WTC11 (cell line): ENCODE data around the gene CENPF. TPM values are rescaled to one million over a fixed set of nuclear protein-coding genes. Genes with fewer than 3 reads are reported as not detected.
"Not testable (repeated sequence)": the region's sequence is repeated elsewhere in the genome, so short reads cannot be mapped to it uniquely, and the experiment has no call there.

ENCODE experiments used
- ATAC-seq: fragments of 200-7000 bp; cut with Tn5 transposase; 2 replicates; pipeline ENCODE4 v1.10.0; 2021; ENCODE audit warnings: mild to moderate bottlenecking, moderate library complexity
- CTCF ChIA-PET: fragments of 300-600 bp; sonication (Branson Sonifier 250); formaldehyde crosslinking; loops from one replicate; lab custom pipeline; 2021; ENCODE audit warnings: antibody characterized with exemption; lab: Charles Lee
- POLR2A ChIA-PET: fragments of 350-600 bp; sonication (Branson Sonifier 250); formaldehyde crosslinking; loops from one replicate; lab custom pipeline; 2021; ENCODE audit warnings: antibody characterized with exemption; lab: Charles Lee
- DNase-seq: peaks from one replicate; pipeline ENCODE4 v3.0.0; 2021; ENCODE audit warnings: low spot score
- H3K27ac Mint-ChIP-seq: 2 replicates; pipeline ENCODE4 v1.8.0; 2021; ENCODE audit warnings: mixed read lengths
- H3K27me3 Mint-ChIP-seq: 2 replicates; pipeline ENCODE4 v1.8.0; 2021; ENCODE audit warnings: low read depth, mild to moderate bottlenecking, moderate library complexity, mixed read lengths
- H3K36me3 Mint-ChIP-seq: 2 replicates; pipeline ENCODE4 v1.8.0; 2021; ENCODE audit warnings: mixed read lengths
- H3K4me1 Mint-ChIP-seq: 2 replicates; pipeline ENCODE4 v1.8.0; 2022; ENCODE audit warnings: mixed read lengths
- H3K4me3 Mint-ChIP-seq: 2 replicates; pipeline ENCODE4 v1.8.0; 2021; ENCODE audit warnings: mild to moderate bottlenecking, moderate library complexity, mixed read lengths
- H3K9me3 Mint-ChIP-seq: 2 replicates; pipeline ENCODE4 v1.8.0; 2021; ENCODE audit warnings: mixed read lengths
- ATF6 ChIP-seq: sonication (generic); formaldehyde crosslinking; IDR thresholded peaks from 2 replicates; pipeline ENCODE4 v1.8.1; 2023; ENCODE audit warnings: mild to moderate bottlenecking, missing genetic modification reagents
- E2F4 ChIP-seq: sonication (generic); formaldehyde crosslinking; IDR thresholded peaks from 2 replicates; pipeline ENCODE4 v1.8.1; 2022; ENCODE audit warnings: low read depth, mild to moderate bottlenecking, moderate library complexity, missing genetic modification reagents, borderline replicate concordance
- FOXJ3 ChIP-seq: sonication (generic); formaldehyde crosslinking; IDR thresholded peaks from 2 replicates; pipeline ENCODE4 v1.9.0; 2021; ENCODE audit warnings: missing genetic modification reagents, mild to moderate bottlenecking, borderline replicate concordance
- FOXK1 ChIP-seq: sonication (generic); formaldehyde crosslinking; IDR thresholded peaks from 2 replicates; pipeline ENCODE4 v1.8.0; 2022; ENCODE audit warnings: mild to moderate bottlenecking, moderate library complexity, missing genetic modification reagents
- IRF2 ChIP-seq: sonication (generic); formaldehyde crosslinking; IDR thresholded peaks from 2 replicates; pipeline ENCODE4 v1.8.0; 2022; ENCODE audit warnings: low read depth, missing genetic modification reagents, borderline replicate concordance
- JAZF1 ChIP-seq: fragments of 250-450 bp; sonication (Bioruptor Pico); IDR thresholded peaks from 2 replicates; pipeline ENCODE4 v1.9.0; 2021; ENCODE audit warnings: moderate library complexity, mild to moderate bottlenecking, inconsistent platforms
- JUN ChIP-seq: sonication (generic); formaldehyde crosslinking; IDR thresholded peaks from 2 replicates; pipeline ENCODE4 v1.8.0; 2023; ENCODE audit warnings: mild to moderate bottlenecking, missing genetic modification reagents
- MXD4 ChIP-seq: fragments of 250-450 bp; sonication (Bioruptor Pico); IDR thresholded peaks from 2 replicates; pipeline ENCODE4 v1.8.0; 2021; ENCODE audit warnings: mild to moderate bottlenecking, moderate library complexity, borderline replicate concordance
- MYBL2 ChIP-seq: sonication (generic); formaldehyde crosslinking; IDR thresholded peaks from 2 replicates; pipeline ENCODE4 v1.8.1; 2023; ENCODE audit warnings: mild to moderate bottlenecking, moderate library complexity, missing genetic modification reagents
- NFE2L1 ChIP-seq: sonication (generic); formaldehyde crosslinking; IDR thresholded peaks from 2 replicates; pipeline ENCODE4 v1.8.1; 2023; ENCODE audit warnings: missing genetic modification reagents
- NR1H2 ChIP-seq: sonication (generic); formaldehyde crosslinking; IDR thresholded peaks from 2 replicates; pipeline ENCODE4 v1.9.0; 2021; ENCODE audit warnings: mild to moderate bottlenecking, moderate library complexity, missing genetic modification reagents
- NR2C2 ChIP-seq: sonication (generic); formaldehyde crosslinking; IDR thresholded peaks from 2 replicates; pipeline ENCODE4 v1.8.0; 2022; ENCODE audit warnings: mild to moderate bottlenecking, missing genetic modification reagents
- PRDM15 ChIP-seq: sonication (generic); formaldehyde crosslinking; IDR thresholded peaks from 2 replicates; pipeline ENCODE4 v1.8.0; 2022; ENCODE audit warnings: missing genetic modification reagents
- SMAD3 ChIP-seq: sonication (generic); formaldehyde crosslinking; IDR thresholded peaks from 2 replicates; pipeline ENCODE4 v1.8.0; 2022; ENCODE audit warnings: missing genetic modification reagents, mild to moderate bottlenecking, borderline replicate concordance
- SMAD4 ChIP-seq: sonication (generic); formaldehyde crosslinking; IDR thresholded peaks from 2 replicates; pipeline ENCODE4 v1.8.0; 2022; ENCODE audit warnings: mild to moderate bottlenecking, missing genetic modification reagents
- SP1 ChIP-seq: sonication (generic); formaldehyde crosslinking; conservative IDR thresholded peaks from 2 replicates; pipeline ENCODE4 v1.8.1; 2022; ENCODE audit warnings: missing genetic modification reagents
- TCF7 ChIP-seq: sonication (generic); formaldehyde crosslinking; IDR thresholded peaks from 2 replicates; pipeline ENCODE4 v1.8.0; 2022; ENCODE audit warnings: mild to moderate bottlenecking, low read depth, missing genetic modification reagents, moderate library complexity
- TP53 ChIP-seq: sonication (generic); formaldehyde crosslinking; IDR thresholded peaks from 2 replicates; pipeline ENCODE4 v1.8.1; 2023; ENCODE audit warnings: mild to moderate bottlenecking, missing genetic modification reagents
- ZNF138 ChIP-seq: sonication (generic); formaldehyde crosslinking; conservative IDR thresholded peaks from 2 replicates; pipeline ENCODE4 v1.8.1; 2022; ENCODE audit warnings: mild to moderate bottlenecking, moderate library complexity, missing genetic modification reagents
- total RNA-seq: library from RNA; stranded (reverse); gene quantifications from 3 replicates; pipeline ENCODE4 v1.2.3, GENCODE V29; 2021
- TF ChIP-seq, protein P1 (sequence below): sonication (generic); formaldehyde crosslinking; IDR thresholded peaks from 2 replicates; pipeline ENCODE4 v1.8.0; 2022; ENCODE audit warnings: mild to moderate bottlenecking, missing genetic modification reagents
- TF ChIP-seq, protein P2 (sequence below): sonication (generic); formaldehyde crosslinking; IDR thresholded peaks from 2 replicates; pipeline ENCODE4 v1.8.1; 2023; ENCODE audit warnings: mild to moderate bottlenecking, missing genetic modification reagents

CENPF gene
- total RNA-seq, 1 experiment from 2014 or later, result 166 TPM

DNA sequence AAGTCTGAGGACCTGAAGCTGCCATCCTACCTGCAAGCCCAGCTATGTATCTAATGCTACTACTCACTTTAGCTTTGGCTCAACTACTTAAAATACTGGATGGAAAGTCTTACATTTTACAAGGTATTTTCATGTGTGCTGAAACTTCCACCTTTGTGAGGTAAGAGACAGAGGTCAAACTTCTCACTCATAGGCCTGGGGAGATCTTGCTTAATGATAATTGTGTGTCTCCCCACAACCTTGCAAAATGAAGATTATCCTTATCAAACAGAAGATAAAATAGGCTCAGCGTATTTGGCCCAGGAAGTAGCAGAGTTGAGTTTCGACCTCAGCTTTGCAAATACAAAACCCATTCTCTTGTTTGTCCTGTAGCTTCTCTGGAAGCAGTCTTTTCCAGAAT is 63.7 kb downstream of the CENPF start:
- POLR2A ChIA-PET, result no interaction called here
- TF ChIP-seq NR1H2 (CRISPR knock-in tag) (no peak), JUN (CRISPR knock-in tag) (no peak), FOXK1 (CRISPR knock-in tag) (no peak), E2F4 (no peak), MXD4 (CRISPR knock-in tag) (no peak)
- TF ChIP-seq, protein P1, sequence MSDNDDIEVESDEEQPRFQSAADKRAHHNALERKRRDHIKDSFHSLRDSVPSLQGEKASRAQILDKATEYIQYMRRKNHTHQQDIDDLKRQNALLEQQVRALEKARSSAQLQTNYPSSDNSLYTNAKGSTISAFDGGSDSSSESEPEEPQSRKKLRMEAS (CRISPR knock-in tag), result no peak
- TF ChIP-seq, all 79 proteins: peak for 0
- Mint-ChIP-seq H3K9me3 (0 out of 2 replicates have a peak, but pooled peaks cover 3% of the 10 kb centered on the region), H3K4me1 (no peaks in the 10 kb centered on the region), H3K27ac (no peak overlapping the region), H3K4me3 (no peak overlapping the region), H3K36me3 (peaks cover 79% of the 10 kb centered on the region), H3K27me3 (no peaks in the 10 kb centered on the region)
- DNase-seq (no peak), ATAC-seq (no peak)
- CTCF ChIA-PET, result no interaction called here

GRCh38 chr1:214670098-214670497 is 67.1 kb downstream of the CENPF start:
- ChIA-PET CTCF (interaction anchor here (0.9 kb wide), 1 partner anchor 337 kb away, joined by 5 read pairs; no protein-coding TSS in a partner anchor), POLR2A (no interaction called here)
- DNase-seq (no peak), ATAC-seq (no peak)
- Mint-ChIP-seq H3K27ac (no peak overlapping the region), H3K36me3 (peaks cover 69% of the 10 kb centered on the region), H3K27me3 (no peaks in the 10 kb centered on the region), H3K4me1 (no peaks in the 10 kb centered on the region), H3K9me3 (peaks cover 23% of the 10 kb centered on the region), H3K4me3 (no peak overlapping the region)
- TF ChIP-seq MYBL2 (CRISPR knock-in tag) (no peak), SP1 (CRISPR knock-in tag) (no peak), TCF7 (CRISPR knock-in tag) (no peak), E2F4 (no peak), IRF2 (CRISPR knock-in tag) (no peak), FOXJ3 (CRISPR knock-in tag) (no peak), JAZF1 (CRISPR knock-in tag) (no peak)
- TF ChIP-seq, protein P2, sequence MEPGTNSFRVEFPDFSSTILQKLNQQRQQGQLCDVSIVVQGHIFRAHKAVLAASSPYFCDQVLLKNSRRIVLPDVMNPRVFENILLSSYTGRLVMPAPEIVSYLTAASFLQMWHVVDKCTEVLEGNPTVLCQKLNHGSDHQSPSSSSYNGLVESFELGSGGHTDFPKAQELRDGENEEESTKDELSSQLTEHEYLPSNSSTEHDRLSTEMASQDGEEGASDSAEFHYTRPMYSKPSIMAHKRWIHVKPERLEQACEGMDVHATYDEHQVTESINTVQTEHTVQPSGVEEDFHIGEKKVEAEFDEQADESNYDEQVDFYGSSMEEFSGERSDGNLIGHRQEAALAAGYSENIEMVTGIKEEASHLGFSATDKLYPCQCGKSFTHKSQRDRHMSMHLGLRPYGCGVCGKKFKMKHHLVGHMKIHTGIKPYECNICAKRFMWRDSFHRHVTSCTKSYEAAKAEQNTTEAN, result no peak

- CTCF ChIA-PET, result interaction anchor here (1.2 kb wide), 1 partner anchor 12 kb away, joined by 3 read pairs; no protein-coding TSS in a partner anchor
- ATAC-seq, H3K27ac Mint-ChIP-seq, POLR2A ChIA-PET, H3K4me1 Mint-ChIP-seq, H3K27me3 Mint-ChIP-seq, H3K4me3 Mint-ChIP-seq: not testable (repeated sequence)
- peaks cover 43% of the 10 kb centered on the region for H3K36me3 Mint-ChIP-seq
- peaks cover 26% of the 10 kb centered on the region for H3K9me3 Mint-ChIP-seq
- DNase-seq, result peak; percentile 15
Observed at GRCh38 chr1:214673029-214673428, 70.0 kb downstream of the CENPF start.

DNA sequence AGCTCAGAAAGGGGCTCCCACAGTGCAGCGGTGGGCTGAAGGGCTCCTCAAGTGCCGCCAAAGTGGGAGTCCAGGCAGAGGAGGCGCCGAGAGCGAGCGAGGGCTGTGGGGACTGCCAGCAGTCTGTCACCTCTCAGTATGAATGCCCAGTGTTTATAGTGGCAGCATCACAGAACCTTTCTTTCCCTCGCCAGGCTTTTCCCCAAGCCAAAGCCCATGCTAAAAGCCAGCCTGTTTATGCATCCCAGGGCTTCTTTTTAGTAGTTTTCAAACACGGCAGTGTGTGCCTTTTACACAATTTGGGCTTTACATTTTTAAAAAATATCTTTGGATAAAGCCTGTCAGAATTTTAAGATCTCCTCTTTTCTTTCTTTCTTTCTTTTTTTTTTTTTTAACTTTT is 70.6 kb downstream of the CENPF start:
- ChIA-PET POLR2A (no interaction called here), CTCF (interaction anchor here (1.2 kb wide), 1 partner anchor 12 kb away, joined by 3 read pairs; no protein-coding TSS in a partner anchor)
- DNase-seq (no peak), ATAC-seq (no peak)
- peaks cover 43% of the 10 kb centered on the region for H3K36me3 Mint-ChIP-seq
- H3K27me3 Mint-ChIP-seq, result no peaks in the 10 kb centered on the region
- H3K27ac Mint-ChIP-seq, result no peak overlapping the region
- H3K9me3 Mint-ChIP-seq, result peaks cover 26% of the 10 kb centered on the region
- H3K4me1 Mint-ChIP-seq, result no peaks in the 10 kb centered on the region
- H3K4me3 Mint-ChIP-seq, result no peak overlapping the region
- TF ChIP-seq TP53 (CRISPR knock-in tag) (no peak), SMAD4 (CRISPR knock-in tag) (no peak), ZNF138 (CRISPR knock-in tag) (no peak), NR2C2 (CRISPR knock-in tag) (no peak), PRDM15 (CRISPR knock-in tag) (no peak), ATF6 (CRISPR knock-in tag) (no peak), SMAD3 (CRISPR knock-in tag) (no peak), NFE2L1 (CRISPR knock-in tag) (no peak)
